GM18870 (cell line): Measurements from ENCODE around the gene DHDH.

Experiments
- ATAC-seq: cut with Tn5 transposase; IDR thresholded peaks from one replicate; pipeline ENCODE4 v1.9.1; 2021; ENCODE audit warnings: moderate library complexity; ENCODE audit not compliant: unreplicated experiment

The DHDH gene

DNA sequence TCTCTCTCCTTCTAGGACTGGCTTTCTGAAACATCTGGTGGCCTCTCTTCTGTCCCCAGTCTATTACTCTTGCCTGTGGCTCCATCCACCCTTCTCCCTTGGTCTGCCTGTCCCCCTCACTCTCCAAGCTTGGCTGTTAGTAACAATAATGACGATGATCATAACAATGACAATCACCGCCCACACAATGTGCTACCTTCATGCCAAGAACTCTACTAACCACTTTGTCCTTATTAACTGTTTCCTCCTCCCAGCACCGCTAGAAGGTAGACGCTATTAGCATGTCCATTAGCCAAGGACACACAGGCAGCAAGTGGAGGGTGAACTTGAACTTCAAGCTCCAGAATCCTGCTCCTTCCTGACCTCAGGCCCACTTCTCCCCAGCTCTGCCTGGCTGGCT is 56.9 kb downstream of the DHDH start:
- no peak for ATAC-seq

DNA sequence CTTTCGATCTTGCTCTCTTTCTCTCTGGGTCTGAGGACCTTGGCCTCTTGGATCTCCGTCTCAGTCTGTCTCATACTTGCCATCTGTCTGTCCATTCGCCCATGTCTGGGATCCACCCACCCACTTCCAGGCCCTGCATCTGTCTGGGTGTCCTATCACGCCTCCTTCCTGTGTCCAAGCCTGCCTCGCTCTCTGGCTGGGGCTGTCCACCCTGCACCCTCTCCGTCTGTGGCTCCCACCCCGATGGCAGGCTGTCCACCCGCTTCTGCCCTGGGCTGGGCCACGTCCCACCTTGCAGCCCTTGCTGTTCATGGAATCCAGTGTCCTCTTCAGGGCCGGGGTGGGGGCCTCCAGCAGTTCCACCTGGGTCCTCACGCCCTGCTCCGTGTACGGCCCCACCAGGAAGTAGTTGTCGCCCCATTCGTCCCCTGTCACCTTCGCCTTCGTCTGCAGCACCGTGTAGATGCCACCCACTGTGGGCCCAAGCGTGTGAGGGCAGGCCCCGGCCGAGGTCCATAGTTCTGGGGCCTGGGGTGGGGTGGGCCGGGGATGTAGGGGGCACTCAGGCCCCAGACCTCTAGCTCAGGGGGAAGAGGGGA is 57.6 kb downstream of the DHDH start:
- no peak for ATAC-seq

- no peak for ATAC-seq
Observed at GRCh38 chr19:48991873-48992580, 58.5 kb downstream of the DHDH start.

GRCh38 chr19:48992581-48993174 is 59.2 kb downstream of the DHDH start:
- ATAC-seq: peak; percentile 11

GRCh38 chr19:48993175-48994034 is 59.9 kb downstream of the DHDH start, which contains the start of the genes GYS1 and RUVBL2:
TSS of gene GYS1 (minus strand) at chr19:48993309. CDS start at chr19:48993112, 197 bp downstream.
TSS of gene RUVBL2 (plus strand) at chr19:48993887. CDS start at chr19:48993912, 25 bp downstream.
- ATAC-seq: peak; percentile 81

DNA sequence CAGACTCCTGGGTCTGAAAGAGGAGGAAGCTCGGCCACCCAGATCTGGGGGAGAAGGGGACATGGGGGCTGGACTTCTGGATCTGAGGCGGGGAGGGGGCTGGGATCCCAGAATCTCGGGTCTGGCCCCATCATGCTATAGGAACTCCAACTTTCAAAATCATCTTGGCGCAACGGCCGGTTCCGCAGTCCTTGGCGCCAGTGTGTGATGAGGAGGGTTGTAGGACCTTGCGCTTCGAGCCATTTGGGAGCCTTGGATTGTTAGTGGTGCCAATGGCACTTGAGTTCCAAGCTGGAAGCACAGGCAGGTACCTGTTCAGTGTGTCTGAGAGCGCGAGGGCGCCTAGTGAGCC is 60.5 kb downstream of the DHDH start:
- ATAC-seq: no peak
